Embryonic facial prominence (tissue), 1 donor: ENCODE data around the gene RAB43.
A peak's percentile ranks its signal among the peaks of the same experiment; 100 is the strongest.
"Not testable (repeated sequence)": the region's sequence is repeated elsewhere in the genome, so short reads cannot be mapped to it uniquely, and the experiment has no call there.

Source experiments
- DNase-seq: peaks from one replicate; pipeline ENCODE4 v3.0.0-alpha.2; 2016; ENCODE audit errors: extremely low spot score

The RAB43 gene

DNA sequence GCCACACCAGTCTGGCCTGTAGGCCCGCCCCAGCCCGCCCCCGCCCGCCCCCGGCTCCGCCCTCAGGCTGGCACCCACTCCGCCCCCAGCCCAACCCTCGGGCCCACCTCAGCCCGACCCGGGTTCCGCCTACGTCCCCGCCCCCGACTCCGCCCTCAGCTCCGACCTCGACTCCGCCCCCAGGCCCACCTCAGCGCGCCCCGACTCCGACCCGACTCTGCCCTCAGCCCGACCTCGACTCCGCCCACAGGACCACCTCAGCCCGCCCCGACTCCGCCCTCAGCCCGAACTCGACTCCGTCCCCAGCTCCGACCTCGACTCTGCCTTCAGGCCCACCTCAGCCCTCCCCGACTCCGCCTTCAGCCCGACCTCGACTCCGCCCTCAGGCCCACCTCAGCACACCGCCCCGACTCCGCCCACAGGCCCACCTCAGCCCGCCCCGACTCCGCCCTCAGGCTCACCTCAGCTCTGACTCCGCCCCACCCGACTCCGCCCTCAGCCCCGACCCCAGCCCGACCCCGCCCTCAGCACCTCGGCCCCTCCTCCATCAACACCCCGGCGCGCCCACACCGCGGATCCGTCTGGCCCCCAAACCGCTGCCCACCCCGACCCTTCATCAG, at the start of gene RAB43:
RAB43 (minus strand) TSS at position 13 of the 620 bp plus-strand sequence. CDS start 315 bp downstream, outside the sequence.
- peak; percentile 88 for DNase-seq

DNA sequence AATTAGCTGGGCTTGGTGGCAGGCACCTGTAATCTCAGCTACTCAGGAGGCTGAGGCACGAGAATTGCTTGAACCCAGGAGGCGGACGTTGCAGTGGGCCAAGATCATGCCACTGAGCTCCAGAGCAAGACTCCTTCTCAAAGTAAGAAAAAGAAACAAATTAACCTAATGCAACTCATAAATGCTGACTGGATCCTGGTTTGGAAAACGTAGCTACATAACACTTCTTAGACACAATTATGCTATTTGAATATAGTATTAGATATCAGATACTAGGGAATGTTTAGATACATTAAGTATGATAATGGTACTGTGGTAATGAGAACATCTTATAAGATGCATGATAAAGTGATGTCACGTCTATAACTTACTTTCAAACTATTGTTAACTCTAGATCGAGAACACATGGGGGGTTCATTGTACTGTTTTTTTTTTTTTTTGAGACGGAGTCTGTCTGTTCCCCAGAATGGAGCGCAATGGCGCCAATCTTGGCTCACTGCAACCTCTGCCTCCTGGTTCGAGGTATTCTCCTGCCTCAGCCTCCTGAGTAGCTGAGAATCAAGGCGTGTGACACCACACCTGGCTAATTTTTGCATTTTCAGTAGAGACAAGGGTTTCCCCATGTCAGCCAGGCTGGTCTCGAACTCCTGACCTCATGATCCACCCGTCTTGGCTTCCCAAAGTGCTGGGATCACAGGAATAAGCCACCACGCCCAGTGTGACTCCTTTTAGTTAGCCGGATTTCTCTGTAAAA, 45.2 kb upstream of the RAB43 start:
- no peak for DNase-seq

DNA sequence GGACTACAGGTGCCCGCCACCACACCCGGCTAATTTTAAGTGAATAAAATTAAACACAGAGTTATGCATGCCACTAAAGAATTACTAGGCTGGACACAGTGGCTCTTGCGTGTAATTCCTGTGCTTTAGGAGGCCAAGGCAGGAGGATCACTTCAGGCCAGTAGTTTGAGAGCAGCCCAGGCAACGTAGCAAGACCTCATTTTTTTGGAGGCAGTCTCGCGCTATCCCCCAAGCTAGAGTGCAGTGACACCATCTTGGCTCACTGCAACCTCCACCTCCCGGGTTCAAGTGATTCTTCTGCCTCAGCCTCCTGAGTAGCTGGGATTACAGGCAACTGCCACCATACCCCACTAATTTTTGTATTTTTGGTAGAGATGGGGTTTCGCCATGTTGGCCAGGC, 44.0 kb upstream of the RAB43 start:
- DNase-seq: not testable (repeated sequence)

DNA sequence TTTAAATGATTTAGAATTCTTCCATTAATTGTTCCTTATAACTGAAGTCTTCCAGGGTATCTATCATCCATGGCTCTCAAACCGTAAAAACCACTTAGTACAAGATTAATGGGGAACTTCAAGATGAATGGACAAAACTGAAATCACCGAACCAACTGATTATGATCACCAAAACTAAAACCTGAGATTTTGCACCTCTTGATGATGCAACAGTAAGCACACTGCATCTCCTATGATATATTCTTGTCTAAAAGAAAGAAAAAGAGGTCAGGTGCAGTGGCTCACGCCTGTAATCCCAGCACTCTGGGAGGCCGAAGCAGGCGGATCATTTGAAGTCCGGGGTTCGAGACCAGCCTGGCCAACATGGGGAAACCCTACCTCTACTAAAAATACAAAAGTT, 42.9 kb upstream of the RAB43 start:
- DNase-seq: no peak

DNA sequence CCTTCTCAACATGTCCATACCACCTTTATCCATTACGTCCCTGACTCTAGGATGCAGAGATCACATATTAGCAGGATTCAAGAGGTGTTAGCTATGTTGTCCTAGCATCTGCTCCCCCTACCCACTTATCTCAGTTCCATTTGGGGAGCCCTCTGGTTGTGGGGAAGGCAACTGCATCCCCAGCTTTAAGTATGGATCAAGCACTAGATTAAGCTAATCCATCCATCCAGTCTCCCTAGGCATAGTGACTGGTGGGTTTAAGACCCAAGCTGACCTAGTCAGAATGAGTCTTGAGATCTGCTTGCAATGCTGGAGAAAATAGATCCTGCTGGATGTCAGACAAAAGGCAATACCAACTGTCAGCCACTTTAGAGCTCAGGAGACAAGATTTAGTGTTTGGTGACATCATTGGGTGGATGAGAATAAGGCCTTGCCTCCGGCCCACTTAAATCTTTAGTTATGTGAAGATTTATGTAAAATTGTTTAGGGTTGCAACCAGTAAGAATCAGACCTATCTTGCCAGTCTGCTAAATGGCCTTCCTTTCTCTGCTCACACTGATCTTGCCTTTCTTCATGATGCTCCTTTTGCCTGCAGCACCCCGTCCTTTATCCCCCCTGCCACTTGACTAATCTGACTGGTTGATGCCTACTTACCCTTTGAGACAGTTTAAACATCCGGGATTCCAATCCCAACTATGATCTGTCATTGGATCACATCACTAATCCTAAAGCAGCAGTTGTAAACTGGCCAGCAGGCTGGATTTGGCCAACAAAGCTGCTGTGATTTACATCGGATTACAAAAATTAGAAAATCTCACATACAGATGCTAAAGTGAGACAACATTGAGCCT, 41.4 kb upstream of the RAB43 start:
- no peak for DNase-seq

DNA sequence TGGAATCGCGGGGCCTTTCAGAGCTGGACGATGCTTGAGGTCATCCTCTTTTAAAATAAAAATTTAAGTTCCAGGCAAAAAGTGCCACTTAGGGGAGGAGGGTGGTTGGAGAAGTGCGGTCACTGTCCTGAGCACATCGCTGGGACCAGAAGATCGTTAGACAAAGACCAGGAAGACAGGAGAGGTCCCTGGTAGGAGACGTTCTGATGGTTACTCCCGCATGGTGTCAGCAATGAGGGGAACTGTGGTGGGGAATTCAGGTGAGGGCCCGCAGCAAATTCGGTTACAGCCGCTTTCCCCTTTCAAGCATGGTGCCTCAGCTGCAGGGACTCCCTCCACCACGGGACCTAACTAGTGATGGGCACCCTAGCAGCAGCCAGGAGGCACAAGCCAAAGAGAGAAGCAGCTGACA, 40.3 kb upstream of the RAB43 start:
- DNase-seq: no peak

DNA sequence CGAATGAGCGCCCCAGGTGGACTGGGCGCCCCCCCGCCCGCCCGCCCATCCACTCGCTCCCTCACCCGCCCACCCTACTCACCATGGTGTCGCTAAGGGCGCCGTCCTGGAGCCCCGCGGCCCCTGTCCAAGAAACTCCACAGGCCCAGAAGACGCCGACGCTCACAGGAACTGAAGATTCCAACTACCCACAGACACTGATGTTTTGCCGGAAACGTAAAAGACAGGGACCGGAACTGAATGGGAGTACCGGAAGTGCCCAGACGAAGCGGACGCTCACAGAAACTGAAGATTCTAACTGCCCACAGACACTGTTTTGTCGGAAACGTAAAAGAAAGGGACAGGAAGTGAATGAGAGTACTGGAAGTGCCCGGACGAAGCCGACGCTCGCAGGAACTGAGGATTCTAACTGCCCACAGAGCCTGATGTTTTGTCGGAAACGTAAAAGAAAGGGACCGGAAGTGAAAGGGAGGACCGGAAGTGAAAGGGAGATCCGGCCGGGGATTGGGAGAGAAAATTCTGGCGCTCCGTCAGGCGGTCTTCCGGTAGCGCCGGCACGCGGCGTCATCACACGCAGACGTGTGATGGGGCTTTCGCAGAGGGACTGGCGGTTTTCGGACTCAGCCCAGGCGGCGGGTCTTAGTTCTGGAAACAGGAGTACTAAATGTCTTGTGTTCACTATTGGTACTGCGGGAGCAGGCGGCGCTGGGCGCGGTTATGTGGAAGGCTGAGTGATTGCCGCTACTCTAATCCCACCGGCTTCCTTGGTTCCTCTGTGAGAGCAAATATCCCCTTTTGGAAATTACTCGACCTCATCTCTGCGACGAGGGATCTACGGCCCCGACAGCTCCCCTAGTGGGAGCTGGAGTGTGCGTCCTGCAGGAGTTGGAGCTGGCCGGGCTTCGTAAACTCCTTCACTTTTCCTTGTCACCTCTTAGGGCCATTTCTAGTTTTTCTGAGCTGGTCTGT, 39.6 kb upstream of the RAB43 start, which contains the start of gene ISY1:
ISY1 (minus strand) TSS at position 173 of the 969 bp plus-strand sequence; CDS start at position 85, 88 bp downstream.
- peak; percentile 98 for DNase-seq

DNA sequence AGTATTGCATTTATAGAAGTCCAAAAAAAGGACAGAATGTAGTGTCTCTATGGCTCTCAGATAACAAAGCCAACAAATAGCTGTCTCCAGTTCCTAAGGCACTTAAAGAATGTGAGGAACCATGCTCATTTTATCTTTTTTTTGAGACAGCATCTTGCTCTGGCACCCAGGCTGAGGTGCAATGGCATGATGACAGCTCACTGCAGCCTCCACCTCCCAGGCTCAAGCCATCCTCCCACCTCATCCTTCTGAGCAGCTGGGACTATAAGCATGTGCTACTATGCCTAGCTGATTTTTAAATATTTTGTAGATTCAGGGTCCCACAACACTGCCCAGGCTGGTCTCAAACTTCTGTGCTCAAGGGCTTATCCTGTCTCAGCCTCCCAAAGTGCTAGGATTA, 23.2 kb upstream of the RAB43 start:
- no peak for DNase-seq

DNA sequence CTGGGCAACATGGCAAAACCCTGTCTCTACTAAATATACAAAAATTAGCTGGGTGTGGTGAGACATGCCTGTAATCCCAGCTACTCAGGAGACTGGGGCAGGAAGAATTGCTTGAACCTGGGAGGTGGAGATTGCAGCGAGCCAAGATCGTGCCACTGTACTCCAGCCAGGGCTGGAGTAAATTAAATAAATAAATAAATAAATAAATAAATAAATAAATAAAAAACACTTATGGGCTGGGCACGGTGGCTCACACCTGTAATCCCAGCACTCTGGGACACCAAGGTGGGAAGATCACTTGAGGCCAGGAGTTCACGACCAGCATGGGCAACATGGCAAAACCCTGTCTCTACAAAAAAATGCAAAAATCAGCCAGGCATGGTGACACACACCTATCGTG, 19.4 kb upstream of the RAB43 start:
- not testable (repeated sequence) for DNase-seq

DNA sequence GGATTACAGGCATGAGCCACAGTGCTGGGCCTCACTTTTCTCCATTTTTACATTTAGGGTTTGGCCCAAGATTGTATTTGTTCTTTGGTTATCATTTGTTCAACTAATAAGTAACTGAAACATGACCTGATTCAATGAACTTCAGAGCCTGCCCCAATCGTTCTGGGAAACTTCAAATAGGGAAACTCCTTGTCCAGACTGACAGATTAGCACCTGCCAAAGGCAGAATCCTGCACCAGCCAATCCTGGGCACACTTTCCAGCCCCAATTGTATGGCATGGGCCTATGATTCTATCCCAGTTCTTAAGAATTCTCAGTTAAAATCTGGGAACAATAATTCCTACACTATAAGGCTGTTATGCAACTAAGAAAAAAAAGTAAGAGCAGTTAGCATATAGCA, 18.3 kb upstream of the RAB43 start:
- DNase-seq: no peak

DNA sequence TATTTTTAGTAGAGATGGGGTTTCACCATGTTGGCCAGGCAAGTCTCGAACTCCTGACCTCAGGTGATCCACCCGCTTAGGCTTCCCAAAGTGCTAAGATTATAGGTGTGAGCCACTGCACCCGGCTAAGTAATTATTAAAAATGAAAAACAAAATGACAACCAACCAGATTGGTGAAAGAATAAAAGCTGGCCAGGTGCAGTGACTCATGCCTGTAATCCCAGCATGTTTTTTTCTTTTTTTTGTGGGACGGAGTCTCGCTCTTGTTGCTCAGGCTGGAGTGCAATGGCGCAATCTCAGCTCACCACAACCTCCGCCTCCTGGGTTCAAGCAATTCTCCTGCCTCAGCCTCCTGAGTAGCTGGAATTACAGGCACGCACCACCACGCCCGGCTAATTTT, 14.7 kb upstream of the RAB43 start:
- DNase-seq: not testable (repeated sequence)

DNA sequence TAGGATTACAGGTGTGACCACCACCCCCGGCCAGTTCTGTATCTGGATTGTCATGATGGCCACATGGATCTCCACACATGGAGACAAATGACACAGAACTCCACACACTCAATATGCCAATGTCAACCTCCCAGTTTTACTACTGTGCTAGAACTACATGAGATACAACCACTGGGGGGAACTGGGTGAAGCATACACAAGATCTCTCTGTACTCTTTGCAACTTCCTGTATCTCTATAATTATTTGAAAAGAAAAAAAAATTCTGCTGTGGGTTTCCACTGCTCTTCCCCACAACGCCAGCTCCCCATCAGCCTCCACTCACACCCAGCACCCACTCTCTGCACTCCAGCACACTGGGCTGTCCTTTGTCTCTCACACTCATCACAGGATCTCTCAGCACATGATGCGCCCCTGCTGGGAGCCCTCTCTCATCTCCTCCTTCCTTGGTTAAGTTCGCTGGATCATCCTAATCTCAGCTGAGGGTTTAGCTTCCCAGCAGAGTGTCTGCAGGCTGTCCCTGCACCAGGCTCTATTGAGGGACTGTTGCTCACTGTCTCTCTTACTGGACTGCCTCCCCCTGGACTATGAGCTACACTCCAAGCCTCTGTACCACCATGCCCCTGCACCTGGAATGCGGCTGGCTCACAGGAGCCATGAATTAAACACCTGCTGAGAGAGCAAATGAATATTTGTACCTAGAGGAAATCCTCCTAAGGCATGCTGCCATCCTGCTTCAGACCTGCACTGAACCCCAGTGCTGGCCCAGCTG, 10.7 kb upstream of the RAB43 start:
- DNase-seq: no peak

DNA sequence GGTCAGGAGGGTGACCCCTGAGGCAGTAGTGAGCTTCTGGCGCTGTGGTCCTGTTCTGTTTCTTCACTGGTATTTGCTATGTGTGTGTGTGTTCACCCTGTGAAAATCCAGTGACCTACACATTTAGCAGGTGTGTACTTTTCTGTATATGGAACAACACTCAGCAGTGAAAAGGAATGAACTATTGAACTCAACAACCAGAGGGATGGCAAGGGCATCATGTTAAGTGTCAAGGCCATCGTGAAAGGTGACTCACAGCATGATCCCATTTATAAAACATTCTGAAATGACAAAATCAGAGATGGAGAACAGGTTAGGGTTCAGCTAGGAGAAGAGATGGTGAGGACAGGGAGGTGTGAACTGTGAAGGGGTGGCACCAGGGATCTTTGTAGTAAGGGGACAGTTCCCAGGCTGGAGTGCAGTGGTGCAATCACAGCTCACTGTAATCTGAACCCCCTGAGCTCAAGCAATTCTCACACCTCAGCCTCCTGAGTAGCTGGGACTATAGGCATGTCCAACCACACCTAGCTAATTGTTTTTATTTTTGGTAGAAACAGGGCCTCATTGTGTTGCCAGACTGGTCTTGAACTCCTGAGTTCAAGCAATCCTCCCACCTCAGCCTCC, 10.0 kb upstream of the RAB43 start:
- no peak for DNase-seq

DNA sequence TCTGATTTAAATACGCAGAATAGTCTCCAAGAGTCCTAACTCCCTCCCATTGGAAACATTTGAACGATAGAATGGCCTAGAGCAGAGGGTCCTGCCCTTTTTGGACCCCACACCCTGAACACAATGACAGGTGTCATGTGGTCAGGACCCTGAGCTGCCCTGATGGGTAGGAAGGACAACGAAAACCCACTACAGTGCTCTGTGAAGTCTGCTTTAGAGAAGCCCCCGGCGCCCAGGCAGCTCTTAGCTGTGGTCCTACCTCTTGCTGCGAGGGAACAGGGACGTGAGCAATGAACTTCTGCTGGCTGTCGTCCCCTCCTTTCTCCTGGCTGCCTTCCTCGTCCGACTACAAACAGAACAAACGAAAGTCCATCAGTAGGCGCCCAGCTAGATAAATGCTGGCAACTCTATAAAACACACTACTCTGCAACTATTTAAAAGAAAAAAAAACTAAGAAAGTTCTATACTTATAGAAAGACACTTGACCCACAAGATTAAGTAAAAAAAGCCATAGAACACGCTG, 8.7 kb upstream of the RAB43 start:
- DNase-seq: no peak

DNA sequence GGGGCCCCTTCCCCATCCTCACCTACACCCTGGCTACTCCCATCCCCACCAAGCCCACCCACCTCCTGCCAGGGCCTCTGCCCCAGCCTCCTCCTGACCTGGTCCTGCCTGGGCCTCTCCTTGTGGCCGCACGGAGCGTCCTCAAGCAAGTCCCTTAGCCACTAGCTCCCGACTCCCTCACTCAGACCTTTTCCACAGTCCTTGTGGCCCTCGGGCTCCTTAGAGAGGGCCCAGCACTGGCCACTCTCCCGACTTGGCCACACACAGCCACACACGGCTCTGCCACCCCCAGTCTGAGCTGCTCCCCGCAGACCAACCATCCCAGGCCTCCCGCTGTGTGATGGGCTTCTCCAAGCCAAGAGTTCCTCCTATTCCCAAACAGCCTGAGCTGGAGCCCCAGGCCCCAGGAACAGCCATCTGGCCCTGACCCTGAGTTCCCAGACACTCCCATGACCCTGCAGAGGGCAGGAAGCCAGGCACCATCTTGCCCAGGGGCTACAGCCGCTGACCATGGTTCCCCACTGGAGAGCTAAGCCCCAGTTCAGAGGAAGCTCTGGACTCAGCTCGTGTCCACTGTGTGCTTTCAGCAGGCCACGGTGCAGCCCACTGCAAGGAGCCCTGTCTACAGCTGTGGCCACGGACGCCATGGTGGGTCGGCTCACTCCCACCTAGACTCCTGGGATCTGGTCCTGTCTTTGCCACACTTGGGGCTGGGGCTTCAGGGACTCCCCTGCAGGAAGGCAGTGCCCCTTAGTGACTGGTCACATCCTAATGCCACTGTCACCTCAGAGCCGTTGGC, 7.0 kb upstream of the RAB43 start:
- no peak for DNase-seq

DNA sequence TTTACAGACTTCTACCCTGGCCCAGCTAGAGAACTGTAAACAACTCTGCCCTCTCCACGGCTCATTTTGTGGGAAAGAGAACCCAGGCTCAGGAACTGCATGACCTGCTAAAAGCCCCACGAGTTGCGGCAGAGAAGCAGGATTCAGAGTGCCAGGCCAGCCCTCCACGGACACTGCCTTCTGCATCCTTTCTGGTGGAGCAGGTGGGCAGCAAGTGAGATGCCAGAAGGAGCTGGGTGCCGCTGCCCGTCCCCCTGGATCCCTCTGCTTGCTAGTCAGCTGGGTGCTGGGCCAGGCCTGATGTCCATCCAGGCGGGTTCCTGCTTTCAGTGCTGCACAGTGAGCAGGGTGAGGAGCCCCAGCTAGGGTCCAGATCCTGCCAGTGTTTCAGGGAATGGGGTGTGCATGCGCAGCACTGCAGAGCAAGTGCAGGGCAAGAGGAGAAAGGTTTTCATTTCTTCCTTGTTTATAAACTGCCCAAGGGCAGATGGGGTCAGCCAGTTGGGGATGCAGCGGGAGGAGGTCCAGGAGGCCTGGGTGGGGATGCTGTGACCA, 5.2 kb upstream of the RAB43 start:
- no peak for DNase-seq

DNA sequence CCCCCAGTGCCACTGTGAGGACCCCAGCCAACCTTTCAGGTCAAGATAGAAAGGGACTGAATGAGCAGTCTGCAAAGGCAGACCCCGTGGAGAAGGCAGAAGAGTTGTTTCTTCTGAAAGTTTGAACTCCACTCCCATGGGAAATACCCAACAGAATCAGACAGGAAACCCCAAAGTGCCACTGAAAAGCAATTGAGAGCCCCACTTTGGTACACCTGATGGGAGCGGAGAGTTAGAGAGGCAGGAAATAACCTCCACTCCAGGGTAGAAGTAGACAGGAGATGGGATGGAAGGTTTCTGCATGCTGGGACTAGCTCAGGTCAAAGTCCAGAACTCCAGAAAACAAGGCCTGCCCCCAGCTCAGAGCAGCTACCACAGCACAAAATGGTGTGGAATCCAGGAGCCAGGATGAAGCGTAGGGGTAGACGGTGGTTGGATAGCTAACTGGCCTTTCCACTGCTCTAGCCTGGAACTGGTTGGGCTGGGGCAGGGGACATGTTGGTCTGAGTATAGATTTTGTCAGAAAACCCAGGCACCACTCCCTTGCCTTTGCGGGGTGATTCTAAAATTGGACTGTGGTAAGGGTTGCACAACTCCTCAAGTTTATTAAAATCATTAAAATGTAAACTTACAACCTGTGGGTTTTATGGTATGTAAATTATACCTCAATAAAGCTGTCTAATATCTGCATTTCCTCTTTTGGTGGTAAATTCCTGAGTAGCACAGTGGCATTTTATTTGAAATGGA, 1.9 kb upstream of the RAB43 start:
- no peak for DNase-seq
